GM20000 (cell line): ENCODE data around the gene GPD2.

Experiments
- DNase-seq: peaks from one replicate; pipeline ENCODE4 v3.0.0; 2012; ENCODE audit warnings: low spot score
- TF ChIP-seq, protein P1 (sequence below): IDR thresholded peaks from 2 replicates; pipeline ENCODE4 v1.5.1; 2012; ENCODE audit warnings: mild to moderate bottlenecking, control low read depth; ENCODE audit errors: extremely low read depth, missing control alignments

The GPD2 gene

DNA sequence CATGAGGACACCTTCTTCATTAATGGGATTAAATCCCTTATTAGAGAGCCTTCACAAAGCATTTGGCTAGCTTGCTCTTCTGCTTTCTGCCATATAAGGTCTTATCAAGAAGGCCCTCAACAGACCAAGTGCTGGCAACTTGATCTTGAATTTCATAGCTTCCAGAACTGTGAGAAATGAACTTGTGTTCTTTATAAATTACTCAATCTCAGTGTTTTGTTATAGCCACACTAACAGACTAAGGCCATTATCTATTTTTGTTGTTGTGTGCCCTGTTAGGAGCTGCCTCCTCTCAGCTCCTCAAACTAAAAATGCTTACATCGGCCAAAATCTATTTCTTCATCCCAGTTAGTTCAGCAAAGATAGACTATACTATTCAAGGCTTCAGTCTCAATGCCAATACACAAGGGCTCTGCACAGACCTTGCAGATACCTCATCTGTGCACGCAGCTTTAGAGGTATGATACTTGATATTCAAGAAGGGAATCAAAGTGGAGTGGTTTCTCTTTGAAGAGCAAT lies 182.9 kb downstream of the GPD2 start:
- TF ChIP-seq, protein P1, sequence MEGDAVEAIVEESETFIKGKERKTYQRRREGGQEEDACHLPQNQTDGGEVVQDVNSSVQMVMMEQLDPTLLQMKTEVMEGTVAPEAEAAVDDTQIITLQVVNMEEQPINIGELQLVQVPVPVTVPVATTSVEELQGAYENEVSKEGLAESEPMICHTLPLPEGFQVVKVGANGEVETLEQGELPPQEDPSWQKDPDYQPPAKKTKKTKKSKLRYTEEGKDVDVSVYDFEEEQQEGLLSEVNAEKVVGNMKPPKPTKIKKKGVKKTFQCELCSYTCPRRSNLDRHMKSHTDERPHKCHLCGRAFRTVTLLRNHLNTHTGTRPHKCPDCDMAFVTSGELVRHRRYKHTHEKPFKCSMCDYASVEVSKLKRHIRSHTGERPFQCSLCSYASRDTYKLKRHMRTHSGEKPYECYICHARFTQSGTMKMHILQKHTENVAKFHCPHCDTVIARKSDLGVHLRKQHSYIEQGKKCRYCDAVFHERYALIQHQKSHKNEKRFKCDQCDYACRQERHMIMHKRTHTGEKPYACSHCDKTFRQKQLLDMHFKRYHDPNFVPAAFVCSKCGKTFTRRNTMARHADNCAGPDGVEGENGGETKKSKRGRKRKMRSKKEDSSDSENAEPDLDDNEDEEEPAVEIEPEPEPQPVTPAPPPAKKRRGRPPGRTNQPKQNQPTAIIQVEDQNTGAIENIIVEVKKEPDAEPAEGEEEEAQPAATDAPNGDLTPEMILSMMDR = no peak
- DNase-seq = no peak

- no peak for DNase-seq
- TF ChIP-seq, protein P1 = no peak
Measured at GRCh38 chr2:156622491-156622890, 186.3 kb downstream of the GPD2 start.

DNA sequence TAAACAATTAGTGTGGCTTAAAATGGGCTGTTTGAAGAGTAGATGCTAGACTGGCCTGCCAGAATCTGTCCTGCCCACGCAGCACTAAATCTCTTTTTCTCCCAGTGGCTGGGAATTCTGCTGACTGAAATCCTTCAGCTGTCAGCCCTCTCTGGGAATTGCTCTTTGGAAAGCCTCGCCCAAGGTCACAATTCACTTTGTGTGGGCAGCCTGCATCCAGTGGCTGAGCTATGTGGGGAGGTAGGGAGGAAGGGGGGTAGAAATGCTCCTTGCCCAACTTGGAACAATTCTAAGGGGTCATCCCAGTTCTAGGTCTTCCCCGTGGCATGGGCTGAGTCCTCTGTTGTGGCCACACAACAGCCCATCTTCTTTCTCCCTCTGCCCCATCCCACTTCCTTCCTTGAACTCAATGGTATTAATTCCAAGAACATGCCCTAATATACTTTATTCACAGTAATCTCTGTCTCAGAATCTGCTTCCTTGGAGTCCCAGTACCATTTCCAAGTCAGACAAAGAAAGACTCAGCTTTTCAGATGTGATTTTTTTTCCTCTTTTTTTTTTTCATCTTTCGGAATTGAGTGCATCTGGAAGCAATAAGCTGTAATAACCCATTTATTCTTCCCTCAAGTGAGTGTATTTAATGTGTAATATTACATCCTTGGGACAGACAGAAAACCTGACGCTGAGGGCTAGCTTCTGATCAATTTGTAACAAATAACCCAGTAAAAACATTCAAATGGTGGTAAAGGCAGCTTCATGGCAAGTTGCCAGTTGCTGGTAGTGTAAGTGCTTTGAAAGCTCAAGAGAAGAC lies 189.4 kb downstream of the GPD2 start:
- DNase-seq = no peak
- TF ChIP-seq, protein P1 = no peak

GRCh38 chr2:156626931-156627330 lies 190.8 kb downstream of the GPD2 start:
- DNase-seq = no peak
- TF ChIP-seq, protein P1 = no peak

DNA sequence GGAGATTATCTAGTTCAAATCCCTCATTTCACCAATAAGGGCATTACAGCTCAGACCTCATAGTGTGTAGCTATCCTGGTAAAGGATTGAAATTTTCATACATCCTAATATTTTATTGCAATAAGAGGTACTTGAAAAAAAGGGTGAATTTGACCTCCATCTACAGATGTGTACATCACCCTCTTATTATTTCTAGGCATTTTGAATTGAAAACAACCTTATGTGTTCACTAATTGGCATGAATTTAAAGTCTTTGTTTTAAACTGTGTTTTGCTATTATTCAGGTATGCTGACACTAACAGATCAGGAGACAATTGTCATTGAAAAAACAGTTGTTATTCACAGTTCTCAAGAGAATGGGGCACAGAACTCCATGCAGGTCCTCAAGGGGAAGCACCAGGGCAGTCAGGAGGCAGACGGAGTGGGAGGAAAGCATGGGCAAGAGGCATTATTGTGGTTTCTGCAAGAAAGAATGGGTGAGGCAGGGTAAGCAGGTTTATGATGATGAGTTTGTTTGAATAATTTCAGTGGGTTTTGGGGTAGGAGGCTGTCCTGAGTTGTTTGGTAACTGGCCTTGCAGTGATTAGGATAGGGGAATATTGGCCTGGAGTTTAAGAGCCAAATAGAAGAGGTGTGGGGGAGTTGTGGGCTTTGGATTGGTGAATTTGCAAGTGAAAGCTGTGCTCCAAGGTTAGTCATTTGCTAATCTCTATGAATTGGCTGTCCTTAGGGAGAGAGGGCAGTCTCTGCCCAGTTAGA lies 194.6 kb downstream of the GPD2 start:
- no peak for DNase-seq
- TF ChIP-seq, protein P1 = no peak

DNA sequence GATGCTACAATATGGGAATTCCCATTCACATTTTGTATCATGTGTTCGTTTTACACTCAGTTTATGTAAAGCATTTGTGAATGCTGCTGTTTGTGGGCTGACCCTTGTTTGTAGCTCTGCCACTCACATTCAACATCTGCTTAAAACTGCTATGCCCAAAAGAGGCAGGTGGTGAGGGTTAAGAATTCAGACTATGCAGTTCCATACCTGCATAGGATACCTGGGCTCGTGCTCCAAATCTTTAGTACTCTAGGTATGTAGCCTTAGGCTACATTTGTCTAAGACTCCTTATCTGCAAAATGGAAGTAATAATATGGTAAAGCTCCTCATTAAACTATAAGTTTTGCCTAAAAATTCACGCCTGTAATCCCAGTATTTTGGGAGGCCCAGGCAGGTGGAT lies 199.5 kb downstream of the GPD2 start:
- TF ChIP-seq, protein P1 = no peak
- DNase-seq = no peak
